Coronary artery (tissue), 2 donors: ENCODE data around the gene MRPL1.

Experiments used
- DNase-seq: peaks from one replicate; pipeline ENCODE4 v3.0.0-alpha.2; 2017; ENCODE audit warnings: low spot score
- H3K27ac ChIP-seq, 2 donors: fragments of 200-600 bp; sonication (generic); one replicate each; pipeline ENCODE4 v1.5.1; 2016 to 2019
- H3K4me3 ChIP-seq: fragments of 200-600 bp; sonication (generic); 2 replicates; pipeline ENCODE4 v1.5.1; 2016; ENCODE audit warnings: mild to moderate bottlenecking, moderate library complexity
- TF ChIP-seq, protein P1 (sequence below): fragments of 200-600 bp; sonication (generic); IDR thresholded peaks from one replicate; pipeline ENCODE4 v1.5.1; 2019; ENCODE audit warnings: antibody characterized with exemption

MRPL1 gene

DNA sequence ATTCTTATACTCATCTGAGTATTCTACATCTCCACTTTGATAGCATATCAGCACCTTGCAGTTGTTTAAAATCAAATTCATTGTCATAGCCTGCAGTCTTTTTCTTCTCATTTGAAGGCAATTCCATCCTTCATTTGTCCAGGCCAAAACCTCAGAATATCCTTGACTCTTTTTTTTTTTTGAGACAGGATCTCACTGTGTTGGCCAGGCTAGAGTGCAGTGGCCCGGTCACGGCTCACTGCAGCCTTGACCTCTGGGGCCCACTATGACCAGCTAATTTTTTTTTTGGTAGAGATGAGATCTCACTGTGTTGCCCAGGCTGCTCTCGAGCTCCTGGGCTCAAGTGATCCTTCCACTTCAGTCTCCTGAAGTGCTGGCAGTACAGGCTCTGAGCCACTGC is 2.6 kb downstream of the MRPL1 start:
- TF ChIP-seq, protein P1, sequence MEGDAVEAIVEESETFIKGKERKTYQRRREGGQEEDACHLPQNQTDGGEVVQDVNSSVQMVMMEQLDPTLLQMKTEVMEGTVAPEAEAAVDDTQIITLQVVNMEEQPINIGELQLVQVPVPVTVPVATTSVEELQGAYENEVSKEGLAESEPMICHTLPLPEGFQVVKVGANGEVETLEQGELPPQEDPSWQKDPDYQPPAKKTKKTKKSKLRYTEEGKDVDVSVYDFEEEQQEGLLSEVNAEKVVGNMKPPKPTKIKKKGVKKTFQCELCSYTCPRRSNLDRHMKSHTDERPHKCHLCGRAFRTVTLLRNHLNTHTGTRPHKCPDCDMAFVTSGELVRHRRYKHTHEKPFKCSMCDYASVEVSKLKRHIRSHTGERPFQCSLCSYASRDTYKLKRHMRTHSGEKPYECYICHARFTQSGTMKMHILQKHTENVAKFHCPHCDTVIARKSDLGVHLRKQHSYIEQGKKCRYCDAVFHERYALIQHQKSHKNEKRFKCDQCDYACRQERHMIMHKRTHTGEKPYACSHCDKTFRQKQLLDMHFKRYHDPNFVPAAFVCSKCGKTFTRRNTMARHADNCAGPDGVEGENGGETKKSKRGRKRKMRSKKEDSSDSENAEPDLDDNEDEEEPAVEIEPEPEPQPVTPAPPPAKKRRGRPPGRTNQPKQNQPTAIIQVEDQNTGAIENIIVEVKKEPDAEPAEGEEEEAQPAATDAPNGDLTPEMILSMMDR, result no peak
- Histone ChIP-seq H3K27ac (no peak overlapping the region), H3K4me3 (no peak overlapping the region)
- DNase-seq, result no peak

DNA sequence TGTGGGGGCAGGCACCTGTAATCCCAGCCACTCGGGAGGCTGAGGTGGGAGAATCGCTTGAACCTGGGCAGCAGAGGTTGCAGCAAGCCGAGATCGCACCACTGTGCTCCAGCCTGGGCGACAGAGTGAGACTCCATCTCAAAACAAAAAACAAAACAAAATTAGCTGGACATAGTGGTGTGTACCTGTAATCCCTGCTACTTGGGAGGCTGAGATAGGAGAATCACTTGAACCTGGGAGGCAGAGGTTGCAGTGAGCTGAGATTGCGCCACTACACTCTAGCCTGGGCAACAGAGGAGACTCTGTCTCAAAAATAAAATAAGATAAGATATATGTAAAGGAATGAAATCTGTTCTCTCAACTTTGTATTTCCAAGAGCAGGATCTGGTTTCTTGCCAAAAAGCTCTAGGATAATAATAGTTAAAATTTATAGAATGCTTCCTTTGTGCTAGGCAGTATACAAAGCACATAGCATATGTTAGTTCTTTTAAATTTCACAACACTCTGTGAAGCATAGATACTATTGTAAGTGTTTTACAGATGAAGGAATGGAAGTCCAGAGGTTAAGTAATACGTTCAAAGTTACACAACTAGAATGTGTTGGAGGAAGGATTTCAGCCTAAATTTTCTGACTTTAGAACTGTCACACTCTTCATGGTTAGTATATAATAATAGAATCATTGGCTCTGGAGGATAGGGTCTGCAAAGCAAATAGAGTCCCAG is 10.3 kb downstream of the MRPL1 start:
- Histone ChIP-seq H3K4me3 (no peak overlapping the region), H3K27ac (no peak overlapping the region)
- TF ChIP-seq, protein P1, result no peak
- no peak for DNase-seq

DNA sequence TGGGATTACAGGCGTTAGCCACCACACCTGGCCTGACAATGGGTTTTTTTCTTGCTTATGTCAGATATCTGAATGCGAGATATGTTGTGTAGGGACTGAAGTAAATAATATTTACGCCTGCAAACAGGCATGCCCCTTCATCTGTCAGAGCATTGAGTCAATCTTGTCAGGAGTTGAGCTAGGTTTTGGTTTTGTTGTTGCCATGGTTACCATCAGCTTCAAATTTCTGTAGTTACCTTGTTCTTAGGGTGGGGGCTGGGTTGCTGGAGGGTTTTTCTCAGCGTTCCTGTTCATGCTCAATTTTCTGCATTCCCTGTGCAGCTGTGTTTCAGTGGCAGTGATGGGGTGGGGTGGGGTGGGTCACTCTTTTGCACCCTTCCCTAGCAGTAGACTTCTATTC is 14.5 kb downstream of the MRPL1 start:
- no peak for DNase-seq

DNA sequence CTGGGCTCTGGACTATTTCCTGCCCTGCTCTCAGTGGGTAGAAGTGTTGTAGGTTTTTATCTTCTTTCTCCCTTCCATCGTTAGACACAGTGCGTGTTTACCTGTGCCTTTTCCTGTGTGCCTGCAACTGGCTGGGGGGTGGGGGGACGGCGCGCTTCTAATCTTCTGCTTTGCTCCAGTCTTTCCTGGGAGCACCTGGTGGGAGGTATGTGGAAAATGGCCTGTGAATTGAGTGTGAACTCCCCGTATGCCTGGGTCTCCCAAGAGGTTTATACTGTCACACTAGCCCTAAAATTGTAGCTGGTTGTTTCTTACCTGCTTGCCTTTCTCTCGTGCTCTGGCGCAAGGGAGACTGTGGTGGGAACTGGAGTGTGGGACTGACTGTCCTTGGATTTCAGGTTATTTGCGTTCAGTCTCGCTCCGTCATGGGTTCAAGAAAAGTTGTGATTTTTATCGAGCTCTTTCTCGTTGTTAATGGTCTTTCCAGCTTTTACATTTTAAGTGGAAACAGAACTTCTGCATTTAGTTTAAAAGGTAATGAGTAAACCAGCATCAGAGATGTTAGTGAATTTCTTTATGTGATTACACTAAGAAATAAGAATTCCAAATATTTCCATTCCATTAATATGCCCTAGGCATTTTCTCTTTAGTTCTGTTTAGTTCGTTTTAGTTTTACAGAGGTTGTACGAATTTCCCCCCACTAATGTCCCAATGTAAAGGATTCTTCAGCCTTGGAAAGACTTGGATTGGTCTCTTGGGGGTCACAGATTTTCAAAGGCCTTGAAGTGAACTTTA is 15.3 kb downstream of the MRPL1 start:
- TF ChIP-seq, protein P1, result no peak
- no peak for DNase-seq
- Histone ChIP-seq H3K27ac (no peak overlapping the region), H3K4me3 (no peak overlapping the region)

More for the DNA sequence above, 14.5 kb downstream of the MRPL1 start:
- TF ChIP-seq, protein P1, result no peak
- Histone ChIP-seq H3K27ac (no peak overlapping the region), H3K4me3 (no peak overlapping the region)

DNA sequence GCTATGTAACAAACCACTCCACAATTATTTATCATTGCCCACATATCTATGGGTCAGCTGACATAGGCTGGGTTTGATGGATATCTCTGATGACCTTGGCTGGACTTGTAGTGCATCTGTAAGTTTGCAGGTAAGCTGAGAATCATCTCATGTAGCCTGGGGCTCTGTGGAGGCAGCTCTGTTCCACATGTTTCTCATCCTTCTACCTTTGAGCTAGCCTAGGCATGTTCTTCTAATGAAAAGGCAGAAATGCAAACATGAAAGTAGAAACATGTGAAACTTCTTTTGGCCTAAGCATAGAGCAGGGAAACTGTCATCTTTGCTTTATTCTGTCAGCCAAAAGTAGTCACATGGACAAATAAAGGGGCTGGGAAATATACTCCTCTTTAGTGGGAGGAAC is 18.2 kb downstream of the MRPL1 start:
- no peak overlapping the region for H3K4me3 ChIP-seq
- no peak for DNase-seq
- TF ChIP-seq, protein P1, result no peak
- no peak overlapping the region for H3K27ac ChIP-seq

DNA sequence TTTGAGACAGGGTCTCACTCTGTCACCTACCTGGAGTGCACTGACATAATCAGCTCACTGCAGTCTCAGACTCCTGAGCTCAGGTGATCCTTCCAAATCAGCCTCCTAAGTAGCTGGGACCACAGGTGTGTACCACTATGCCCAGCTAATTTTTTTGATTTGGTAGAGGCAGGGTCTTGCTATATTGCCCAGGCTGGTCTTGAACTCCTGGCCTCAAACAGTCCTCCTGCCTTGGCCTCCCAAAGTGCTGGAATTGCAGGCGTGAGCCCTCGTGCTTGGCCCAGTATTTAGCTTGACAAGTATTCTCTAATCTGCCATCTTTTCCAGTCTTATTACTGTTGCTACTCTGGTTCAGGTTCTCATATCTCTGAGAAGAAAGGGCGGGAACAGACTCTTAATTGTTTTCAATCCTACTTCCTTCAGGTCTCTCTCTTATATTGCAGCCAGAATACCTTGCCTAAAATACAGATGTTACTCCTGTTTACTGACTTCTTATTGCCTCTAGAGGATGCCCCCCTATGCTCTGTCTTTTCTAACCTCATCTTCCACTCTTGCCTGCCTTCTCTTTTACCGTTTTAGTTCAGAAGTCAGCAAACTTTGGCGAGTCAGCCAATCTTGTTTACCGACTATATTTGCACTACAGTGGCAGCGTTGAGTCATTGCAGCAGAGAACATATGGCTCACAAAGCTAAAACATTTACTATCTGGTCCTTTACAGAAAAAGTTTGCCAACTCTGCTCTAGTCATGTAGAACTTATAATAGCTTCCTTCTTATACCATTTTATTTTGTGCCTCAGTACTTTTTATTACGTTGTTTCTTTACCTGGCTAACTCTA is 19.0 kb downstream of the MRPL1 start:
- TF ChIP-seq, protein P1, result no peak
- DNase-seq, result no peak
- H3K27ac ChIP-seq, result no peak overlapping the region
- no peak overlapping the region for H3K4me3 ChIP-seq
